ENCODE data around the gene MRPL17. TPM values are rescaled to one million over a fixed set of nuclear protein-coding genes. Genes with fewer than 3 reads are reported as not detected.
"Not testable (repeated sequence)": the region's sequence is repeated elsewhere in the genome, so short reads cannot be mapped to it uniquely, and the experiment has no call there.

Gene MRPL17
- total RNA-seq, 2 experiments from 2014 or later, result 44.0 to 46.8 TPM

DNA sequence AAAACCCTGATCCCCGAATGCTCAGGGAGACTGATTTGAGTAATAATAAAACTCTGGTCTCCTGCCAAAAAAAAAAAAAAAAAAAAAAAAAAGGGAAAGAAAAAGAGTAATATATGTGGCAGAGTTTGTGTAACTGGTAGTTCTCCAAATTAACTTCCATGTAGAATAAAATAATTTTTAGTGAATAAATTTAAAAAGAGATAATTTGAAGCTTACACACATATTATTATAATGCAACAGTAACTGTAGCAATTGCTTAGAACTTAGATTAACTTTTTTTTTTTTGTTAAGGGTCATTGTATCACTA is 11.0 kb upstream of the MRPL17 start:
- H3K36me3 ChIP-seq (ENCODE audit: insufficient read depth, low read length), result no peaks in the 10 kb centered on the region
- no peak overlapping the region for H3K27ac ChIP-seq (ENCODE audit: low read depth, low read length, poor library complexity, severe bottlenecking)
- DNase-seq (ENCODE audit: low spot score), result no peak
- TF ChIP-seq, protein P1, sequence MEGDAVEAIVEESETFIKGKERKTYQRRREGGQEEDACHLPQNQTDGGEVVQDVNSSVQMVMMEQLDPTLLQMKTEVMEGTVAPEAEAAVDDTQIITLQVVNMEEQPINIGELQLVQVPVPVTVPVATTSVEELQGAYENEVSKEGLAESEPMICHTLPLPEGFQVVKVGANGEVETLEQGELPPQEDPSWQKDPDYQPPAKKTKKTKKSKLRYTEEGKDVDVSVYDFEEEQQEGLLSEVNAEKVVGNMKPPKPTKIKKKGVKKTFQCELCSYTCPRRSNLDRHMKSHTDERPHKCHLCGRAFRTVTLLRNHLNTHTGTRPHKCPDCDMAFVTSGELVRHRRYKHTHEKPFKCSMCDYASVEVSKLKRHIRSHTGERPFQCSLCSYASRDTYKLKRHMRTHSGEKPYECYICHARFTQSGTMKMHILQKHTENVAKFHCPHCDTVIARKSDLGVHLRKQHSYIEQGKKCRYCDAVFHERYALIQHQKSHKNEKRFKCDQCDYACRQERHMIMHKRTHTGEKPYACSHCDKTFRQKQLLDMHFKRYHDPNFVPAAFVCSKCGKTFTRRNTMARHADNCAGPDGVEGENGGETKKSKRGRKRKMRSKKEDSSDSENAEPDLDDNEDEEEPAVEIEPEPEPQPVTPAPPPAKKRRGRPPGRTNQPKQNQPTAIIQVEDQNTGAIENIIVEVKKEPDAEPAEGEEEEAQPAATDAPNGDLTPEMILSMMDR (conservative IDR thresholded peaks at IDR 0.05; ENCODE audit: low read length), result no peak
- TF ChIP-seq EZH2phosphoT487 (IDR thresholded peaks at IDR 0.05; ENCODE audit: borderline replicate concordance, low read depth, low read length), result no peak
- H3K4me1 ChIP-seq (ENCODE audit: insufficient read depth, low read length, poor library complexity, severe bottlenecking), result no peaks in the 10 kb centered on the region
- intact Hi-C loops (cut with micrococcal nuclease; ENCODE audit: unreplicated experiment), result no loop called here
- H3K9me3 ChIP-seq (ENCODE audit: low read length), result no peaks in the 10 kb centered on the region
- no peak overlapping the region for H3K4me3 ChIP-seq (ENCODE audit: low read depth, low read length, poor library complexity, severe bottlenecking)
- H3K4me2 ChIP-seq (ENCODE audit: low read length), result no peak overlapping the region
- H4K20me1 ChIP-seq (ENCODE audit: insufficient read depth, low read length), result no peaks in the 10 kb centered on the region
- CTCF ChIA-PET (ENCODE audit: unreplicated experiment), result no interaction called here
- no peaks in the 10 kb centered on the region for H3K79me2 ChIP-seq (ENCODE audit: insufficient read depth, low read depth, low read length)
- no peak overlapping the region for H2AFZ ChIP-seq (ENCODE audit: low read length)
- no TSS peak for BruUV-seq (replicated peaks)
- POLR2A ChIA-PET, result interaction anchor here (0.7 kb wide), 2 partner anchors 65 to 317 kb away, joined by 4 to 11 read pairs; no protein-coding TSS in a partner anchor
- no peaks in the 10 kb centered on the region for H3K9me2 ChIP-seq (ENCODE audit: insufficient read depth, low read length)

DNA sequence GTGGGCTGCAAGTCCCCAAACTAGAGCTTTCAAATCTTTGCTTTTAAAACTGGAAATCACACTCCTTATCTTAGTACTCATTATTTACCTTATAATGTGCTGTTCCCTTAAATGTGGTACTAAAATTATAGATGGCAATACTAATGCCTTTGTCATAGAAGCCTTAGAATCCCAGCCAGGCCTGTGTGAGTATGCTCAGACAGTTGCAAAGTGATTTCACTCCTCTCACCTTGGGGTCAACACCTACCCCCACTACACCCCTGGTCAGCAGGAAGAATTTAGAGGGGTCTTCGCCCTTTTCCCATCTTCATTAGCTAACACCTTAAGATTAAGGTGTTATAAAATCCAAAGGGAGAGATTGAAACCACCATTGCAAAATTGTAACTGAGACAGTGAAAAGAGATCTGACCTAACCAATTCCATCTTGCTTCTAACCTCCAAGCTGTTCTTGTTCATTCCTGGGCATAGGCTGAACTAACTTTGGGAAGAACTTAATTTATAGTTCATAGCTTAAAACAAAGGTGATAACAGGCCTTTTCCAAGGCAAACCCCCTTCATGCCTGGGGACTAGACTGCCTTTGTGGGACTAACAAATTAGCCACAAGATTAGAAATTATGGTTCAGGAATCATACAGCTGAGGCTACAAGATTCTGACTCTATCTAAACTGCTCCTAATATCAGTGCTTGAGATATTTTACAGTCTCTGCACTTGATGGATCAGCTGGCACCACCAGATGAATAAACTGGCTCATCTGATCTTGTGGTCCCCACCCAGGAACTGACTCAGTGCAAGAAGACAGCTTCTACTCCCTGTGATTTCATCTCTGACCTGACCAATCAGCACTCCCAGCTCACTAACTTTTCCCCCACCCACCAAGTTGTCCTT is 10.4 kb upstream of the MRPL17 start:
- Histone ChIP-seq H3K4me2 (ENCODE audit: low read length) (no peak overlapping the region), H3K27ac (ENCODE audit: low read depth, low read length, poor library complexity, severe bottlenecking) (no peak overlapping the region), H3K4me1 (ENCODE audit: insufficient read depth, low read length, poor library complexity, severe bottlenecking) (no peaks in the 10 kb centered on the region), H3K36me3 (ENCODE audit: insufficient read depth, low read length) (no peaks in the 10 kb centered on the region), H4K20me1 (ENCODE audit: insufficient read depth, low read length) (no peaks in the 10 kb centered on the region), H3K79me2 (ENCODE audit: insufficient read depth, low read depth, low read length) (no peaks in the 10 kb centered on the region), H3K4me3 (ENCODE audit: low read depth, low read length, poor library complexity, severe bottlenecking) (no peak overlapping the region), H3K9me2 (ENCODE audit: insufficient read depth, low read length) (no peaks in the 10 kb centered on the region), H3K9me3 (ENCODE audit: low read length) (no peaks in the 10 kb centered on the region), H2AFZ (ENCODE audit: low read length) (no peak overlapping the region)
- no peak for DNase-seq (ENCODE audit: low spot score)
- intact Hi-C loops (cut with micrococcal nuclease; ENCODE audit: unreplicated experiment), result no loop called here
- BruUV-seq (replicated peaks), result no TSS peak
- ChIA-PET CTCF (ENCODE audit: unreplicated experiment) (no interaction called here), POLR2A (interaction anchor here (0.7 kb wide), 2 partner anchors 66 to 317 kb away, joined by 4 to 11 read pairs; no protein-coding TSS in a partner anchor)
- no peak for TF ChIP-seq EZH2phosphoT487 (IDR thresholded peaks at IDR 0.05; ENCODE audit: borderline replicate concordance, low read depth, low read length)
- TF ChIP-seq, protein P1 (conservative IDR thresholded peaks at IDR 0.05; ENCODE audit: low read length), result no peak

DNA sequence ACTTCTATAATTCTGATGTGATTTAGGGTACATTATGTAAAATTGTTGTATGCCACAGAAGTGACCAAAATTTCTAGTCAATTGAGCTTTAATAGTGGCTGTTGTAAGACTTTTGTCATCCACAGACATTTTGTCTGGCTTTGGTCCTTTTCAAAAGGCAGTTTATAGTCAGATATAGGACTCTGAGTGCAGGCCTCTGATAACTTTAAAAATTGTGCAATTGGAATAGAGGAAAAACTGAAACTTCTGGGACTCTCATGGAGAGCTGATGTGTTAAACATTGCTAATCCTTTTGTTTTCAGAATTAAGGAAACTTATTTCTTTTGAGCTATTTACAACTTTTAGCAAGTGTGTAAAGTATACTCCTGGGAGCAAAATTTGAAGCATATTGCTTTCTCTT is 9.0 kb upstream of the MRPL17 start:
- ChIA-PET POLR2A (interaction anchor here (1.3 kb wide), 1 partner anchor 73 kb away, joined by 3 read pairs; the partner anchor contains the start of gene TPP1), CTCF (ENCODE audit: unreplicated experiment) (no interaction called here)
- Histone ChIP-seq H3K36me3 (ENCODE audit: insufficient read depth, low read length) (no peaks in the 10 kb centered on the region), H3K9me2 (ENCODE audit: insufficient read depth, low read length) (no peaks in the 10 kb centered on the region), H3K79me2 (ENCODE audit: insufficient read depth, low read depth, low read length) (no peaks in the 10 kb centered on the region), H3K9me3 (ENCODE audit: low read length) (no peaks in the 10 kb centered on the region), H3K27ac (ENCODE audit: low read depth, low read length, poor library complexity, severe bottlenecking) (no peak overlapping the region), H2AFZ (ENCODE audit: low read length) (no peak overlapping the region), H3K4me2 (ENCODE audit: low read length) (no peak overlapping the region), H3K4me3 (ENCODE audit: low read depth, low read length, poor library complexity, severe bottlenecking) (no peak overlapping the region), H3K4me1 (ENCODE audit: insufficient read depth, low read length, poor library complexity, severe bottlenecking) (no peaks in the 10 kb centered on the region), H4K20me1 (ENCODE audit: insufficient read depth, low read length) (no peaks in the 10 kb centered on the region)
- DNase-seq (ENCODE audit: low spot score), result no peak
- no TSS peak for BruUV-seq (replicated peaks)
- intact Hi-C loops (cut with micrococcal nuclease; ENCODE audit: unreplicated experiment), result no loop called here
- TF ChIP-seq, protein P1 (conservative IDR thresholded peaks at IDR 0.05; ENCODE audit: low read length), result no peak
- no peak for TF ChIP-seq EZH2phosphoT487 (IDR thresholded peaks at IDR 0.05; ENCODE audit: borderline replicate concordance, low read depth, low read length)

DNA sequence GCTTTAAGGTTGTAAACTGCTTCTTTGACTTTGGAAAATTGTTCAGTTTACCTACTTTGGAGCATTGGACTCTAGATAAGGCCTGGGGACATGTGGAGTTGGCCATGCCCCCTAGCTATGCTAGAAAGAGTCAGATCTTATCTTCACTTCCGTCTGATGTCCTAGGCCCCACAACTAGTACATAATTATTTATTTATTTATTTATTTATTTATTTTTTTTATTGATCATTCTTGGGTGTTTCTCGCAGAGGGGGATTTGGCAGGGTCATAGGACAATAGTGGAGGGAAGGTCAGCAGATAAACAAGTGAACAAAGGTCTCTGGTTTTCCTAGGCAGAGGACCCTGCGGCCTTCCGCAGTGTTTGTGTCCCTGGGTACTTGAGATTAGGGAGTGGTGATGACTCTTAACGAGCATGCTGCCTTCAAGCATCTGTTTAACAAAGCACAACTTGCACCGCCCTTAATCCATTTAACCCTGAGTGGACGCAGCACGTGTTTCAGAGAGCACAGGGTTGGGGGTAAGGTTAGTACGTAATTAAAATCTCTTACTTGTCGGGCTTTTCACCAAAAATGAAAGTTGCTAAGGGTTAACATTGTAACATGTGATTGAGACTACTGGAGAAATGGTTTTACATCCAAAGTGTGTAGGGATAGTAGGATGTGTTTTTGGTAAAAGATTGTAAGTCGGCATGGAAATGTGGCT is 7.4 kb upstream of the MRPL17 start:
- POLR2A ChIA-PET, result interaction anchor here (0.9 kb wide), 1 partner anchor 16 kb away, joined by 3 read pairs; no protein-coding TSS in a partner anchor
- H3K9me2 ChIP-seq (ENCODE audit: insufficient read depth, low read length); H2AFZ ChIP-seq (ENCODE audit: low read length); H3K36me3 ChIP-seq (ENCODE audit: insufficient read depth, low read length); BruUV-seq (replicated peaks); H4K20me1 ChIP-seq (ENCODE audit: insufficient read depth, low read length); DNase-seq (ENCODE audit: low spot score); intact Hi-C loops (cut with micrococcal nuclease; ENCODE audit: unreplicated experiment); H3K4me3 ChIP-seq (ENCODE audit: low read depth, low read length, poor library complexity, severe bottlenecking); CTCF ChIA-PET (ENCODE audit: unreplicated experiment); H3K9me3 ChIP-seq (ENCODE audit: low read length); H3K4me1 ChIP-seq (ENCODE audit: insufficient read depth, low read length, poor library complexity, severe bottlenecking); H3K4me2 ChIP-seq (ENCODE audit: low read length); H3K27ac ChIP-seq (ENCODE audit: low read depth, low read length, poor library complexity, severe bottlenecking); H3K79me2 ChIP-seq (ENCODE audit: insufficient read depth, low read depth, low read length): not testable (repeated sequence)
